Sigmoid colon (tissue), 4 donors: ENCODE results near the gene MOK.

ENCODE experiments used
- EP300 ChIP-seq, 4 donors: sonication (generic); formaldehyde crosslinking; IDR thresholded peaks; one replicate each; pipeline ENCODE4 v1.6.1; 2017; ENCODE audit warnings: antibody characterized with exemption in 4 of 4
- POLR2A ChIP-seq, 2 donors: fragments of 450-650 bp; IDR thresholded peaks; one replicate each; pipeline ENCODE4 v1.6.1; 2016; ENCODE audit warnings: antibody characterized with exemption in 2 of 2, mild to moderate bottlenecking in 2 of 2, moderate library complexity in 2 of 2
- TF ChIP-seq, protein P1 (sequence below), 4 experiments: fragments of 450-650 bp in 3 of 4; fragments of 200-600 bp in 1 of 4; IDR thresholded peaks; one replicate each; pipeline ENCODE4 v1.5.1; 2016 to 2019; ENCODE audit warnings: antibody characterized with exemption in 4 of 4, mild to moderate bottlenecking in 3 of 4, moderate library complexity in 2 of 4

DNA sequence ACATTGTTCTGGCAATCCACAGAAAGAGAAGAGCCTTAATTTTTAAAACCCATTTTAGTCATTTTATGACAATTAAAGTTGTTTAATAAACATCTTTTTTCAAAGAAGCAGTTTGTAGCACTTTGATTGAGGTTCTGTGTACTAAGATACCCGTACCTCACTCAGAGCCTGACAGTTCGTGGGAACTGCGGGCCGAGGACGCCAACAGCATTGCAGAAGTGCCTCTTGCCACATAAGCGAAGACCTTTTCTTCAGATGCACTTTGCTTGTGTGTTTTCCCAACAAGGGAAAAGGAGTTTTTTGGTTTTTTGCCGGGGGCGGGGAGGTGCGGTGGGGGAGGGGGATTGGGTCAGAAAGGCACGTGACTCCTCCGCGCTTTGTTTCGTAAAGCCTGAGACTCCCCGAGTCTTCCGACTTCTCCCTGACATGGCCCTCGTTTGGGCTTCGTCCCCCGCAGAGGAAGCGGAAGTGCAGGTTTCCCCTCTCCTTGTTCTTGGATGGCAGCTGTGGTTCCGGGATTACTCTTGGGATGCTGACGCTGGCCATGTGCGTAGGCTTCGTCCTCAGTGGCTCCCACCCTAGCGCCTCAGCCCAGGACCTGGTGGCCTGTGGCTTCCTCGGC, 94.4 kb downstream of the MOK start:
- TF ChIP-seq, protein P1, sequence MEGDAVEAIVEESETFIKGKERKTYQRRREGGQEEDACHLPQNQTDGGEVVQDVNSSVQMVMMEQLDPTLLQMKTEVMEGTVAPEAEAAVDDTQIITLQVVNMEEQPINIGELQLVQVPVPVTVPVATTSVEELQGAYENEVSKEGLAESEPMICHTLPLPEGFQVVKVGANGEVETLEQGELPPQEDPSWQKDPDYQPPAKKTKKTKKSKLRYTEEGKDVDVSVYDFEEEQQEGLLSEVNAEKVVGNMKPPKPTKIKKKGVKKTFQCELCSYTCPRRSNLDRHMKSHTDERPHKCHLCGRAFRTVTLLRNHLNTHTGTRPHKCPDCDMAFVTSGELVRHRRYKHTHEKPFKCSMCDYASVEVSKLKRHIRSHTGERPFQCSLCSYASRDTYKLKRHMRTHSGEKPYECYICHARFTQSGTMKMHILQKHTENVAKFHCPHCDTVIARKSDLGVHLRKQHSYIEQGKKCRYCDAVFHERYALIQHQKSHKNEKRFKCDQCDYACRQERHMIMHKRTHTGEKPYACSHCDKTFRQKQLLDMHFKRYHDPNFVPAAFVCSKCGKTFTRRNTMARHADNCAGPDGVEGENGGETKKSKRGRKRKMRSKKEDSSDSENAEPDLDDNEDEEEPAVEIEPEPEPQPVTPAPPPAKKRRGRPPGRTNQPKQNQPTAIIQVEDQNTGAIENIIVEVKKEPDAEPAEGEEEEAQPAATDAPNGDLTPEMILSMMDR (IDR thresholded peaks at IDR 0.05): no peak
- TF ChIP-seq POLR2A (IDR thresholded peaks at IDR 0.05) (no peak), EP300 (IDR thresholded peaks at IDR 0.05) (no peak)
